HepG2 (cell line): ENCODE data around the gene NEIL3.

Experiments used
- EEA1 ChIP-seq: sonication (generic); formaldehyde crosslinking; IDR thresholded peaks from 2 replicates; pipeline ENCODE4 v1.5.1; 2020; ENCODE audit warnings: mild to moderate bottlenecking, missing genetic modification reagents, borderline replicate concordance
- NFIC ChIP-seq: IDR thresholded peaks from 2 replicates; pipeline ENCODE4 v1.6.1; 2012; ENCODE audit warnings: mild to moderate bottlenecking, low read length, inconsistent platforms
- ZBTB7A ChIP-seq: sonication (generic); formaldehyde crosslinking; IDR thresholded peaks from 2 replicates; pipeline ENCODE4 v1.8.0; 2022; ENCODE audit warnings: mild to moderate bottlenecking, missing genetic modification reagents
- ZNF83 ChIP-seq: sonication (generic); formaldehyde crosslinking; IDR thresholded peaks from 2 replicates; pipeline ENCODE4 v1.4.0; 2020; ENCODE audit warnings: missing genetic modification reagents, mild to moderate bottlenecking, borderline replicate concordance
- TF ChIP-seq, protein P1 (sequence below): sonication (generic); formaldehyde crosslinking; IDR thresholded peaks from 2 replicates; pipeline ENCODE4 v1.5.0; 2020; ENCODE audit warnings: mild to moderate bottlenecking, missing genetic modification reagents, moderate library complexity
- TF ChIP-seq, protein P2 (sequence below): sonication (generic); formaldehyde crosslinking; IDR thresholded peaks from 2 replicates; pipeline ENCODE4 v1.8.1; 2023; ENCODE audit warnings: missing genetic modification reagents, inconsistent platforms, borderline replicate concordance

DNA sequence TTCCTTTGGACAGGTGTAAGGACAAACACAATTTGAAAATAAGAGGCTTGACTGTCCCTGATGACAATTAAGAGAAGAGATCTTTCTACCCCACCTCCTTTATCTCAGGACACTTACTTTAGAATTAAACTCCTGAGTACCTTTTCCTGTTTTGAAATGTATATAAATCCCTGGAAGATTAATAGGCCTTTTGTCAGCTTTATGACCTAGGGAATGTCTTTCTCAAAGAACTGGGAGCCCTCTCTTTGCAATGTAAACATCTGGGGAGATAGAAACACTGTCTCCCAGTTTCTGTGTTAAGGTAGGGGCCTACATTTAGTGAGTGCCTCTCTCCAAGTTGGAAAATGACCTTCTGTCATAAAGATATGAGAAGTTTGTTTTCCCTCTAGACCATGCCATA is 100.9 kb downstream of the NEIL3 start:
- no peak for TF ChIP-seq ZBTB7A (CRISPR knock-in tag)
- no peak for TF ChIP-seq EEA1 (CRISPR knock-in tag)
- TF ChIP-seq NFIC = no peak
- TF ChIP-seq, protein P1, sequence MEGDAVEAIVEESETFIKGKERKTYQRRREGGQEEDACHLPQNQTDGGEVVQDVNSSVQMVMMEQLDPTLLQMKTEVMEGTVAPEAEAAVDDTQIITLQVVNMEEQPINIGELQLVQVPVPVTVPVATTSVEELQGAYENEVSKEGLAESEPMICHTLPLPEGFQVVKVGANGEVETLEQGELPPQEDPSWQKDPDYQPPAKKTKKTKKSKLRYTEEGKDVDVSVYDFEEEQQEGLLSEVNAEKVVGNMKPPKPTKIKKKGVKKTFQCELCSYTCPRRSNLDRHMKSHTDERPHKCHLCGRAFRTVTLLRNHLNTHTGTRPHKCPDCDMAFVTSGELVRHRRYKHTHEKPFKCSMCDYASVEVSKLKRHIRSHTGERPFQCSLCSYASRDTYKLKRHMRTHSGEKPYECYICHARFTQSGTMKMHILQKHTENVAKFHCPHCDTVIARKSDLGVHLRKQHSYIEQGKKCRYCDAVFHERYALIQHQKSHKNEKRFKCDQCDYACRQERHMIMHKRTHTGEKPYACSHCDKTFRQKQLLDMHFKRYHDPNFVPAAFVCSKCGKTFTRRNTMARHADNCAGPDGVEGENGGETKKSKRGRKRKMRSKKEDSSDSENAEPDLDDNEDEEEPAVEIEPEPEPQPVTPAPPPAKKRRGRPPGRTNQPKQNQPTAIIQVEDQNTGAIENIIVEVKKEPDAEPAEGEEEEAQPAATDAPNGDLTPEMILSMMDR (CRISPR knock-in tag) = no peak
- TF ChIP-seq, protein P2, sequence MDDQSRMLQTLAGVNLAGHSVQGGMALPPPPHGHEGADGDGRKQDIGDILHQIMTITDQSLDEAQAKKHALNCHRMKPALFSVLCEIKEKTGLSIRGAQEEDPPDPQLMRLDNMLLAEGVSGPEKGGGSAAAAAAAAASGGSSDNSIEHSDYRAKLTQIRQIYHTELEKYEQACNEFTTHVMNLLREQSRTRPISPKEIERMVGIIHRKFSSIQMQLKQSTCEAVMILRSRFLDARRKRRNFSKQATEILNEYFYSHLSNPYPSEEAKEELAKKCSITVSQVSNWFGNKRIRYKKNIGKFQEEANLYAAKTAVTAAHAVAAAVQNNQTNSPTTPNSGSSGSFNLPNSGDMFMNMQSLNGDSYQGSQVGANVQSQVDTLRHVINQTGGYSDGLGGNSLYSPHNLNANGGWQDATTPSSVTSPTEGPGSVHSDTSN = no peak
- TF ChIP-seq ZNF83 (CRISPR knock-in tag) = no peak
